Kidney epithelial cell (primary cell): Measurements from ENCODE around the gene DDX60. TPM values are rescaled to one million over a fixed set of nuclear protein-coding genes. Genes with fewer than 3 reads are reported as not detected.
"Not testable (repeated sequence)": the region's sequence is repeated elsewhere in the genome, so short reads cannot be mapped to it uniquely, and the experiment has no call there.

Experiments used
- DNase-seq: peaks from one replicate; pipeline ENCODE4 v3.0.0-alpha.2; 2010; ENCODE audit warnings: low read depth
- H3K27me3 ChIP-seq: 2 replicates; pipeline ENCODE4 v1.6.0; 2011; ENCODE audit warnings: low read length; ENCODE audit not compliant: control insufficient read depth, insufficient read depth
- H3K36me3 ChIP-seq: 2 replicates; pipeline ENCODE4 v1.5.1; 2011; ENCODE audit warnings: low read length; ENCODE audit not compliant: control insufficient read depth, insufficient read depth
- H3K4me3 ChIP-seq: 2 replicates; pipeline ENCODE4 v1.5.1; 2011; ENCODE audit warnings: low read depth, mild to moderate bottlenecking, control low read depth, low read length
- CTCF ChIP-seq: IDR thresholded peaks from 2 replicates; pipeline ENCODE4 v1.5.1; 2011; ENCODE audit warnings: mild to moderate bottlenecking, moderate library complexity, low read length, control low read depth, inconsistent platforms; ENCODE audit not compliant: insufficient read depth, poor library complexity, severe bottlenecking
- total RNA-seq: library from RNA; depleted of rRNA; stranded (reverse); fragments of >200 nt; gene quantifications from 2 replicates; pipeline ENCODE4 v1.2.3, GENCODE V29; 2015

Gene DDX60
- total RNA-seq, 1 donor from 2014 or later = 28.3 TPM

DNA sequence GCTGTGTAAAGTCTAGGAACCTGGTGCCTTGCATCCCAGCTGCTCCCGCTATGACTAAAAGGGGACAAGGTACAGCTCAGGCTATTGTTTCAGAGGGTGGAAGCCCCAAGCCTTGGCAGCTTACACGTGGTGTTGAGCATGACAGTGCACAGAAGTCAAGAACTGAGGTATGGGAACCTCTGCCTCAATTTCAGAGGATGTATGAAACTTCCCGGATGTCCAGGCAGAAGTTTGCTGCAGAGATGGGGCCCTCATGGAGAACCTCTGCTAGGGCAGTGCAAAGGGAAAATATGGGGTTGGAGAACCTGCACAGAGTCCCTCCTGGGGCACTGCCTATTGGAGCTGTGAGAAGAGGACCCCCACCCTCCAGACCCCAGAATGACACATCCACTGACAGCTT is 76.6 kb downstream of the DDX60 start:
- no peak for TF ChIP-seq CTCF
- no peak for DNase-seq
- no peaks in the 10 kb centered on the region for H3K27me3 ChIP-seq
- H3K36me3 ChIP-seq = no peaks in the 10 kb centered on the region
- H3K4me3 ChIP-seq = no peak overlapping the region

DNA sequence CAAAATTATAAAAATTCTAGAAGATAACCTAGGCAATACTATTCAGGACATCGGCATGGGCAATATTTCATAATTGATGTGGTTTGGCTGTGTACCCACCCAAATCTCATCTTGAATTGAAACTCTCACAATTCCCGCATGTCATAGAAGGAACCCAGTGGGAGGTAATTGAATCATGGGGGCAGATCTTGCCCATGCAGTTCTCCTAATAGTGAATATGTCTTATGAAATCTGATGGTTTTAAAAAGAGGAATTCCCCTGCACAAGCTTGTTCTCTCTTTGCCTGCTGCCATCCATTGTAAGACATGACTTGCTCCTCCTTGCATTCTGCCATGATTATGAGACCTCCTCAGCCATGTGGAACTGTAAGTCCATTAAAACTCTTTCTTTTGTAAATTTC is 77.7 kb downstream of the DDX60 start:
- Histone ChIP-seq H3K36me3 (no peaks in the 10 kb centered on the region), H3K4me3 (no peak overlapping the region), H3K27me3 (no peaks in the 10 kb centered on the region)
- DNase-seq = no peak
- TF ChIP-seq CTCF = no peak

DNA sequence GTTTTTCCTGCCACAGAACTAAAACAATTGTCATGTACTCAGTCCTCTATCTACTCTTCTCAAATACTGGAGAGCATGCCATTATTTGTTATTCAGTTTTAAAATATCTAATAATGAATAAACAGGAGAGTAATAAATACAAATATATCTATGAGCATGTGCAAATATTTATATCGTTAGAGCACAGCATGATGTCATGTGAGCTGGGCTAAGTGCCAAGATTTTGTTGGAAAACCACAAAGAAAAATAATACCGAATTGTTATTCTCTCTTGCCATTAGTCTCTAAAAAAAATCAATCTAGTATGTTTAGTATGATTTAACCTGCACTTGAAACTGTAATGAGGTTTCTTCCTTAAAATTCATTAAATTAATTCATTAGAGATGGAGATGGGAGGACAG is 97.3 kb downstream of the DDX60 start:
- no peak for TF ChIP-seq CTCF
- Histone ChIP-seq H3K36me3 (no peaks in the 10 kb centered on the region), H3K27me3 (no peaks in the 10 kb centered on the region), H3K4me3 (no peak overlapping the region)
- no peak for DNase-seq

DNA sequence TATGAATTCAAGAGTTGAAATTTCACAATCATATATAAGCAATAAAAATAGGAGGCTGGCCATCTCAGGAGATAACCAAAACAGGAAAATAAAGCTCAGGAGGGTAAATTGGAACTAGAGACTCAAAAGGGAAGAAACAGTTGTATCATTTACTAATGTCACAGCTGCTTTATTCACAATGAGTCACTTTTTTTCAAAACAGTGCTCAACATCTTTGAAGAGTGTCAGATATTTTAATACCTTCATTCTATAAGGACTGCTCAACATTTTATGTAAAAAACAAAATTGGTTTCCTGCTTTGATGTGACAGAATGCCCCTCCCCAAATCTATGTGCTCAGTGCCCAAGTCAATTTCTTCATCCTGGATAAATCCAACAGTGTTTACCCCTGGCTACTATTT is 97.7 kb downstream of the DDX60 start:
- no peak for DNase-seq
- no peak overlapping the region for H3K4me3 ChIP-seq
- no peak for TF ChIP-seq CTCF
- H3K36me3 ChIP-seq = no peaks in the 10 kb centered on the region
- H3K27me3 ChIP-seq = no peaks in the 10 kb centered on the region

DNA sequence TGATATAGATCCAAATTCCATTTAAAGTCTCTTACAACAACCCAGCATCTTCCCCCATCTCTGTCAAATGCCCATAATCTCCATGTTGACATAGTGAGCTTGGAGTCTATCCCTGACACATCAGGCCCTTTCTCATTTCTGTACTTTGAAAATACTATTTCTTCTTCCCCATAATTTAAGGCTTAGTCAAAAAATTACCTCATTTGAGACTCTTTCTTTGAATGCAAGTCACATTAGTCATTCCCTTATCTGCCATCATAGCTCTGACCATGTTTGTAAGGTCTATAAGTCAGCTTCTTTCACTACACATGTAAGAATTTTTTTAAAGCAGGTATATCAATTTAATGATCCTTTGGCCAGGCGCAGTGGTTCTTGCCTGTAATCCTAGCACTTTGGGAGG is 99.9 kb downstream of the DDX60 start:
- Histone ChIP-seq H3K27me3 (no peaks in the 10 kb centered on the region), H3K4me3 (no peak overlapping the region), H3K36me3 (no peaks in the 10 kb centered on the region)
- DNase-seq = peak; percentile 64
- TF ChIP-seq CTCF = no peak

- H3K27me3 ChIP-seq, DNase-seq, H3K4me3 ChIP-seq, H3K36me3 ChIP-seq: not testable (repeated sequence)
Measured at GRCh38 chr4:168213511-168213910, 105.0 kb downstream of the DDX60 start.

DNA sequence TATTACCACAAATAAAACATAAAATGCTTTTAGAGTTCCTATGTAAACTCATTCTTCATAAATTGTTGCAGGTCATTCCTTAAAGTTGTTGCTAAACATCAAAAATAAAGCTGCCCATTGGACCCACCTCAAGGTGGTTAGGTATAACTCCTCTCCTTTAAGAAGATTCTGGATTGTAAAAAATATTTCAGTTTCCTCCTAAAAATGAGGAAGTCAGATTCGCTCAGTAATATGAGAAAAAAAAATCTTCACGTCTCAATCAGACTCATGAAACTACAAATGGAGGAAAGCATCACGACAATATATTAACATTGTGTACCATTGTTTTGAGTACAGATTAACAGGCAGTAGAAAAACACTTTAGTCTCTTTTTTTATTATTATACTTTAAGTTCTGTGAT is 105.9 kb downstream of the DDX60 start:
- H3K4me3 ChIP-seq = no peak overlapping the region
- DNase-seq = no peak
- no peak for TF ChIP-seq CTCF
- no peaks in the 10 kb centered on the region for H3K36me3 ChIP-seq
- no peaks in the 10 kb centered on the region for H3K27me3 ChIP-seq
